ENCODE measurements around the gene PCDHGA1. TPM values are rescaled to one million over a fixed set of nuclear protein-coding genes. Genes with fewer than 3 reads are reported as not detected.

Gene PCDHGA1
- total RNA-seq, 1 experiment from 2014 or later: not detected

GRCh38 chr5:141434006-141434405, 103.7 kb downstream of the PCDHGA1 start:
- Mint-ChIP-seq H3K27ac (ENCODE audit: unreplicated experiment) (no peak overlapping the region), H3K4me1 (ENCODE audit: low read depth, unreplicated experiment) (no peaks in the 10 kb centered on the region), H3K9me3 (ENCODE audit: low read depth, unreplicated experiment) (peaks cover 18% of the 10 kb centered on the region), H3K27me3 (ENCODE audit: unreplicated experiment) (no peaks in the 10 kb centered on the region), H3K4me3 (ENCODE audit: low read depth, unreplicated experiment) (no peak overlapping the region), H3K36me3 (ENCODE audit: insufficient read depth, unreplicated experiment) (peaks cover 20% of the 10 kb centered on the region)
- no TSS peak for BruUV-seq (replicated peaks)
- TF ChIP-seq CTCF (IDR thresholded peaks at IDR 0.05; ENCODE audit: unreplicated experiment): no peak
- DNase-seq: no peak
- intact Hi-C loops (cut with micrococcal nuclease; ENCODE audit: unreplicated experiment): no loop called here
- CTCF ChIA-PET: no interaction called here

GRCh38 chr5:141437221-141437620, 106.9 kb downstream of the PCDHGA1 start:
- intact Hi-C loops (cut with micrococcal nuclease; ENCODE audit: unreplicated experiment): no loop called here
- Mint-ChIP-seq H3K9me3 (ENCODE audit: low read depth, unreplicated experiment) (peaks cover 12% of the 10 kb centered on the region), H3K4me3 (ENCODE audit: low read depth, unreplicated experiment) (no peak overlapping the region), H3K27me3 (ENCODE audit: unreplicated experiment) (no peaks in the 10 kb centered on the region), H3K27ac (ENCODE audit: unreplicated experiment) (no peak overlapping the region), H3K4me1 (ENCODE audit: low read depth, unreplicated experiment) (no peaks in the 10 kb centered on the region), H3K36me3 (ENCODE audit: insufficient read depth, unreplicated experiment) (peaks cover 10% of the 10 kb centered on the region)
- TF ChIP-seq CTCF (IDR thresholded peaks at IDR 0.05; ENCODE audit: unreplicated experiment): no peak
- CTCF ChIA-PET: no interaction called here
- no peak for DNase-seq
- no TSS peak for BruUV-seq (replicated peaks)

GRCh38 chr5:141439411-141440141, 109.3 kb downstream of the PCDHGA1 start:
- no TSS peak for BruUV-seq (replicated peaks)
- Mint-ChIP-seq H3K36me3 (ENCODE audit: insufficient read depth, unreplicated experiment) (no peaks in the 10 kb centered on the region), H3K4me1 (ENCODE audit: low read depth, unreplicated experiment) (no peaks in the 10 kb centered on the region), H3K9me3 (ENCODE audit: low read depth, unreplicated experiment) (peaks cover 11% of the 10 kb centered on the region), H3K4me3 (ENCODE audit: low read depth, unreplicated experiment) (no peak overlapping the region), H3K27me3 (ENCODE audit: unreplicated experiment) (no peaks in the 10 kb centered on the region), H3K27ac (ENCODE audit: unreplicated experiment) (no peak overlapping the region)
- DNase-seq: no peak
- TF ChIP-seq CTCF (IDR thresholded peaks at IDR 0.05; ENCODE audit: unreplicated experiment): no peak
- CTCF ChIA-PET: no interaction called here
- intact Hi-C loops (cut with micrococcal nuclease; ENCODE audit: unreplicated experiment): no loop called here

GRCh38 chr5:141440341-141440740, 110.0 kb downstream of the PCDHGA1 start:
- Mint-ChIP-seq H3K27me3 (ENCODE audit: unreplicated experiment) (no peaks in the 10 kb centered on the region), H3K4me1 (ENCODE audit: low read depth, unreplicated experiment) (no peaks in the 10 kb centered on the region), H3K36me3 (ENCODE audit: insufficient read depth, unreplicated experiment) (no peaks in the 10 kb centered on the region), H3K4me3 (ENCODE audit: low read depth, unreplicated experiment) (no peak overlapping the region), H3K27ac (ENCODE audit: unreplicated experiment) (no peak overlapping the region), H3K9me3 (ENCODE audit: low read depth, unreplicated experiment) (peaks cover 8% of the 10 kb centered on the region)
- no peak for TF ChIP-seq CTCF (IDR thresholded peaks at IDR 0.05; ENCODE audit: unreplicated experiment)
- CTCF ChIA-PET: no interaction called here
- no TSS peak for BruUV-seq (replicated peaks)
- intact Hi-C loops (cut with micrococcal nuclease; ENCODE audit: unreplicated experiment): no loop called here
- DNase-seq: no peak
